Renal cortical epithelial cell (primary cell): ENCODE results near the gene TRPT1. TPM values are rescaled to one million over a fixed set of nuclear protein-coding genes. Genes with fewer than 3 reads are reported as not detected.
"Not testable (repeated sequence)": the region's sequence is repeated elsewhere in the genome, so short reads cannot be mapped to it uniquely, and the experiment has no call there.

Source experiments
- DNase-seq: peaks from one replicate; pipeline ENCODE4 v3.0.0-alpha.2; 2011; ENCODE audit warnings: low read depth
- total RNA-seq: library from RNA; depleted of rRNA; stranded (reverse); fragments of >200 nt; gene quantifications from 2 replicates; pipeline ENCODE4 v1.2.3, GENCODE V29; 2014

TRPT1 gene
- total RNA-seq, 1 donor from 2014 or later = 37.0 TPM

DNA sequence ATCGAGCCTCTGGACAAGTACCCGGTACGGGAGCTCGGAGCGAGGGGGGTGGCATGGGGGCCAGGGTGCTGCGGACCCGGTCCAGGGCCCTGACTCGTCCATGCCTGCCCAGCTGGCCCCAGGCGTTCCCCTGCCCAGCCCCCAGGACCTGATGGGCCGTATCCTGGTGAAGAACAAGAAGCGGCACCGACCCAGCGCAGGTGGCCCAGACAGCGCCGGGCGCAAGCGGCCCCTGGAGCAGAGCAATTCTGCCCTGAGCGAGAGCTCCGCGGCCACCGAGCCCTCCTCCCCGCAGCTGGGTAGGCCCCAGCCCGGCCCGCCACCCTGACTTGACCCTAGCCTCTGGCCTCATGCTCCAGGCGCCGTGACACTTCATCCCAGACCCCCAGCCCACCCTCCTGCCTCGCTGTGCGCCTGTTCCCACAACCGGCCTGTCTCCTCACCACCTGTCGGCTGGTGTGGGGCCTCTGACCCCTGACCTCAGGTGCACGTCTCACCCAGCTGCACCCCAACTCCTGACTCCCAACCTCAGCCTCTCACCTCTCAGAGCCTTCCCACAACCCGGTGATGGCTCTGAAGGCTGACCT, 33.1 kb upstream of the TRPT1 start:
- DNase-seq = no peak

DNA sequence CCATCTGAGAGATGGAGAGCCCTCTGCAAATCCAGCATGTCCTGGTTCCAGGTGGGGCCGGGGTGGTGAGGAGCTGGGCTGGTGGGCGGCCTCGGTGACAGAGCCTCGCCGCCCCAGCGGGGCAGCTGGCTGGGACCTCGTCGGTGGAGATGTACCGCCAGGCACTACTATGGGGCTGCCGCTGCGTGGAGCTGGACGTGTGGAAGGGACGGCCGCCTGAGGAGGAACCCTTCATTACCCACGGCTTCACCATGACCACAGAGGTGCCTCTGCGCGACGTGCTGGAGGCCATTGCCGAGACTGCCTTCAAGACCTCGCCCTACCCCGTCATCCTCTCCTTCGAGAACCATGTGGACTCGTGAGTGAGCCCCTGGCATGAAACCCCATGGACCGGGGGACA, 32.4 kb upstream of the TRPT1 start:
- no peak for DNase-seq

DNA sequence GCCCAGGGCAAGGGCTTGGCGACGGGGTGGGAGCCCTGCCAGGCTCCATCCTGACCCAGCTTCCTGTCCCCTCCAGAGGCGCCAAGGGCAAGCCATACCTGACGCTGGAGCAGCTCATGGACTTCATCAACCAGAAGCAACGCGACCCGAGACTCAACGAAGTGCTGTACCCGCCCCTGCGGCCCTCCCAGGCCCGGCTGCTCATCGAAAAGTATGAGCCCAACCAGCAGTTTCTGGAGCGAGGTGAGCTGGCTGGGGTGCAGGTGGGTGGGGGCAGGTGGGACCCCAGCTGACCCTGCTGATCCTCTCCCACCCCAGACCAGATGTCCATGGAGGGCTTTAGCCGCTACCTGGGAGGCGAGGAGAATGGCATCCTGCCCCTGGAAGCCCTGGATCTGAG, 30.3 kb upstream of the TRPT1 start:
- no peak for DNase-seq

DNA sequence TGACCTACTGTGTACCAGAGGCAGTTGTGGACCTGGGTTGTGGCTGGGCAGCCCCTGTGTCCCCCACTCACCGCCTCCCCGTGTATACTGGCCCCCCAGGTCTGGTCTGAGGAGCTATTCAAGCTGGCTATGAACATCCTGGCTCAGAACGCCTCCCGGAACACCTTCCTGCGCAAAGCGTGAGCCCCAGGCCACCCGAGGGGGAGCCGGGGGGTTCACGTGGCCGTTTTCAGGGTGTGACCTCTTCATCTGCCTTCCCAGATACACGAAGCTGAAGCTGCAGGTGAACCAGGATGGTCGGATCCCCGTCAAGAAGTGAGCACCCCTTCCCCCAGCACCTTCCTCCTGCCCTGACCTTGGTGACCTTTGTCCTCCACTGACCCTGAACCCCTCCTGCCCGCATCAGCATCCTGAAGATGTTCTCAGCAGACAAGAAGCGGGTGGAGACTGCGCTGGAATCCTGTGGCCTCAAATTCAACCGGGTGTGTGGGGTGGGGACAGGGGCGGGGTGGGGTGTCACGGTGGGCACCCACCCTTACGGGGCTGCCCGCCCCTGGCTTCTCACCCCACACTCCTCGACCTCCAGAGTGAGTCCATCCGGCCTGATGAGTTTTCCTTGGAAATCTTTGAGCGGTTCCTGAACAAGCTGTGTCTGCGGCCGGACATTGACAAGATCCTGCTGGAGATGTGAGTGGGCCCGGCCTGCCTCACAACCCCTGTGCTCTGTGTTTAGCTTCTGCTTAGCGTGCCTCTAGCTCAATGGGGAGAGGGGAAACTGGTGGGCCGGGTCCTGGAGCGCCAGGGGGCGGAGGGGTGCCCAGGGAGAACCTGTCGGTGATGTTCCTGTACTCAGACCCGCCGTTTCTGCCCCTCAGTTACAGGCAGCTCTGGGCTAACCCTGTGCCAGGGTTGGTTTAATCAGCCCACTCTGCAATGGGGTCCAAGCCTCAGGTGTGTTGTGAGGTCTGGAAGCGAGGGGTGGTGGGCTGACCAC, 29.4 kb upstream of the TRPT1 start:
- DNase-seq = no peak

DNA sequence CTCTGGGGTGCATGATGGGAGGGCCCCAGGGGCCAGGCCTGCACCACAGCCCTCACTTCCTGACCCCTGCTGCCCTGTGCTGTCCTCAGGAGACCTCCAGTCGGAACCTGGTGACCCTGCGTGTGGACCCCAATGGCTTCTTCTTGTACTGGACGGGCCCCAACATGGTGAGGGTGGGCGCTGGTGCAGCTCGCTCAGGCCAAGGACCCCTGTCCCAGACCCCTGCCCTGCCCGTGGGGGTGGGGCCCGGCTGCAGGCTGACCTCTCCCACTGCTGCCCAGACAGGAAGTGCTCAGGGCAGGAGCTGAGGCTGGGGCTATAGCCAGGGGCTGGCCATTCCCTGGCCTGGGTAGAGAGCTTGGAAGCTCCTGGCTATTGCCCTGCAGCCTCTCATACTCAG, 28.3 kb upstream of the TRPT1 start:
- DNase-seq = no peak

DNA sequence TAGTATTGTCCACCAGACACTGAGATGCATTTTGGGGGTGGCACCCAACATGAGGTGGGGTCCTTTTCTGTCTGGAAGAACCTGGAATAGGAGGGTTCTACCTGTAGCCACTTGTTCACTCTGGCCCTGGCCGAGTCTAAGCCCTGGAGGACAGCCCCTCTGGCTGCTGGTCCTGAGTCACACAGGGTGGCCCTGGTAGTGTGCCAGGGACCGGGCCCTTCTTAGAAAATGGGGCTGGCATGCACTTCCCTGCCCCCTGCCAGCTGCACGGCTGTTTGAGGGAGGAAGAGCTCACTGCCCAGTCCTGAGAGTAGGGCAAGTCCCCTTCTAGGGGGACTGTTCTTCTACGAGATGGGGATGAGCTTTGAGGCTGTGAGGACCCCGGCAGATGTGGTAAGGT, 27.5 kb upstream of the TRPT1 start:
- DNase-seq = no peak

DNA sequence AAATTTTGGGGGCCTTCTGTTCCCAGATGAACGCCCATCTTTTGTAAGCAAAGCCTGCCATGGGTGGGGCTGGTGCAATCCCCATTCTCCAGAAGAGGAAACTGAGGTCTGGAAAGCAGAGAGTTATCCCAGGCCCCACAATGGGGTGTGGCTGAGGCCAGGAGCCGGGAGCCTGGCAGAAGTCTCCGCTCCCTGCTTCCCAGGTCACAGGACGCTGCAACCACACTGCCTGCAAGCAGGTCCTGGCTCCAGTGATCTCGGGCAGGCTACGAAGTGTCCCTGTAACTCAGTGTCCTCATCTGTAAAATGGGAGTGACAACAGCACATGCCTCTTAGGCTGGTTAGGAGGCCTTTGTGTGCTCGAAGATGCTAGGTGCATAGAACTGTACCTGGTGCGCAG, 27.1 kb upstream of the TRPT1 start:
- DNase-seq = no peak

DNA sequence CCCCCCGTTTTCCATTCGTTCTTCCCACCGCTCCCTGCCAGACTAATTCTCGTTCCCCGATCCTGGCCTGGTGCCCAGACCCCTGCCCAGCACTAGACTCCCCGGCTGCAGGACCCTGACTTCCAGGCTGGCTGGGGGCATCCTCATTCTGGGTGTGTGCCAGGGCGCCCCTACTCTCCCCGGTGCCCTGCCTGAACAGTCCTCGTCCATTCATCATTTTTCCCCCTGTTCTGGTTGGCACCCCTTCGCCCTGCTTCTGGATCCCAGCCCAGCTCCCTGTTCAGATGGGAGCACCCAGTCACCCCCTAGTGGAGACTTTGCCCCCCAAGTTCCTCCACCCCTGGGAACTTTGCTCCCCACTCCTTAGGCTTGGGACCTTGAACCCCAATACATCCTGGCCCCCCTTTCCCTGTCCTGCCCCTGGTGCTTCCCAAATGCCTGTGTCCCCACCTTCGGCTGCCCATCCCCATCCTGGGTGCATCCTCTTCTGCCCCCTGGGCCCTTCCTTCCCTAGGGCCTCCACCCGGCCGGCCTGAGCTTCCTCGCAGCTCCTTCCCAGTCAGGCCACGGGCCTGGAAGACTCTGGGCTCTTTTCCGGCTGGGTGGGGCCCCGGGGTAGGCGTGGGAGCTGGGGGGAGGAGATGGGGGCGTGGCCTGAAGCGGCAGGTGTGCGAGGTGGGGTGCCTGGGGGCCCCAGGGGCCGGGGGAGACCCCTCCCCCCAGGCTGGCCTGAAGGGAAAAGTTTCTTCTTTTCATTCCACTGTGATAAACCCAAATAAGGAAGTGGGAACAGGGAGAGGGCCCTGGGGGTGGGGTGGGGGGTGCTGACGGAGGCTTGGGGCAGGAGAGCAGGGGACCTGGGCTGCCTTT, 26.3 kb upstream of the TRPT1 start:
- no peak for DNase-seq

DNA sequence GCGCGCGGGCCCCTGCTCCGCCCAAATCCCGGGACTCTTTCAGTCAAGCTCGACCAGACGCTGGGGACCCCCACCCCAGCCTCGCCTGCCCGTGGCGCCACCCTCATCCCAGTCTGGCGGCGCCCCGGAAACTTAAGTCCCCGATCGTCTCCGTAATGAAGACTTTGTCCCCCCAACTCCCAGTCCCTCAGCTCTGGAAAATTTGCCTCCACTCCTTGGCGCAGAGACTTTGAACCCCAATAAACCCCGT, 25.7 kb upstream of the TRPT1 start:
- DNase-seq = no peak

DNA sequence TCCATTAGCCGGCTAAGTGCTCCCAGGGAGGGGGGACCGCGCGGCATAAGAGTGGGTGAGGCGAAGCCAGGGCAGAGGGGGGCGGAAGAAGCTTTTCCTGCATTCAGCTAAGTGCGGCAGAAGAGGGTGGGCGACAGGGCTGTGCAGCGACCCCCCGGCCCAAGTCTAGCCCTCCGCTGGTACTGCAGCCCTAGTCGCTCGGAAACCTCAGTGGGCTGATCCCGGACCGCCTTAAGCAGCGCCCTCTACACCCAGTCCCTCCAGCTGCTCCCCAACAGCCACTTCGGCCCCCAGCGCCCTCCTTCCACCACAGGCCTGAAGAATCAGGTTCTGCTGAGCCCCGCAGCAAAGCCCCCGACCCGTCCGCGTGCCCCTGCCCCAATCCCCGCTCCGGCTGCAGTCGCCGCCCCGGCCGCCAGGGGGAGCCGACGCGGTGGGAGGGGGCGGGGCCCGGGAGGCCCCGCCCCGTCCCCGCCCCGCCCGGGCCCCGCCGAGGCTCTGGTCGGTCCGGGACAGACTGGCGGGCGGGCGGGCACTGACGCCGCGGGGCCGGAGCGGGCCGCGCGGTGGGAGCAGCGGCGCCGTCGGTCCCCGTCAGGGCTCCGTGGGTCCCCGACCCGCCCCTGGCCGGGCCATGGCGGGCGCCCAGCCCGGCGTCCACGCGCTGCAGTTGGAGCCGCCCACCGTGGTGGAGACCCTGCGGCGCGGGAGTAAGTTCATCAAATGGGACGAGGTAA, 25.2 kb upstream of the TRPT1 start, which contains the start of gene PLCB3:
TSS of gene PLCB3 (plus strand) at position 515 of the 737 bp plus-strand sequence. CDS start at position 635, 120 bp downstream.
- no peak for DNase-seq

DNA sequence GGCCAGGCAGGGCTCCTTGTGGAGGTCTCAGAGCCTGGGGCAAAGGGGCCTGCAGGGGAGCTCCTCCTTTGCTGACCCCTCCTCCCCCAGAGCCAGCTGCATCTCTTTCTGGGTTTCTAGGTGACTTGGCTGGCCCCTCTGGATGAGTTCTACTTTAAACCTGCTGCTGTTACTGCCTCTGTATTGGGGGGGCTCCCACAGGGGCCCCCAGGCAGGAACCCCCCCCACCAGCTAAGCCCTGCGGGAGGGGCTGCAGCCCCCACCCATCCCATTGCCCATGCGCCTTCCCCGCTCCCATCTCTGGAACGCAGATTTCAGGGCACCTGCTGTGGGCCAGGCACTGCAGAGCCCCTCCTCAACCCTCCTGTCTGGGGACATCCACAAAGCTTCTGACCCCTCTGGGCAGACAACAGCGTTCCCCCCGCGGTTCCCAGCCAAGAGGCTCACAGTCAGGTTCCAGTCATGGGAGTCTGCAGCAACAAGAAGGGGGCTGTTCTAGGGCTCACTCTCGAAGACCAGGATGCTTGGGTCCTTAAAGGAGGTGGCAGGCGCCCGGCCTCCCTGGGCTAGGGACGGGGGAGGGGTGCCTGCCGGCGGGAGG, 24.5 kb upstream of the TRPT1 start:
- DNase-seq = no peak

DNA sequence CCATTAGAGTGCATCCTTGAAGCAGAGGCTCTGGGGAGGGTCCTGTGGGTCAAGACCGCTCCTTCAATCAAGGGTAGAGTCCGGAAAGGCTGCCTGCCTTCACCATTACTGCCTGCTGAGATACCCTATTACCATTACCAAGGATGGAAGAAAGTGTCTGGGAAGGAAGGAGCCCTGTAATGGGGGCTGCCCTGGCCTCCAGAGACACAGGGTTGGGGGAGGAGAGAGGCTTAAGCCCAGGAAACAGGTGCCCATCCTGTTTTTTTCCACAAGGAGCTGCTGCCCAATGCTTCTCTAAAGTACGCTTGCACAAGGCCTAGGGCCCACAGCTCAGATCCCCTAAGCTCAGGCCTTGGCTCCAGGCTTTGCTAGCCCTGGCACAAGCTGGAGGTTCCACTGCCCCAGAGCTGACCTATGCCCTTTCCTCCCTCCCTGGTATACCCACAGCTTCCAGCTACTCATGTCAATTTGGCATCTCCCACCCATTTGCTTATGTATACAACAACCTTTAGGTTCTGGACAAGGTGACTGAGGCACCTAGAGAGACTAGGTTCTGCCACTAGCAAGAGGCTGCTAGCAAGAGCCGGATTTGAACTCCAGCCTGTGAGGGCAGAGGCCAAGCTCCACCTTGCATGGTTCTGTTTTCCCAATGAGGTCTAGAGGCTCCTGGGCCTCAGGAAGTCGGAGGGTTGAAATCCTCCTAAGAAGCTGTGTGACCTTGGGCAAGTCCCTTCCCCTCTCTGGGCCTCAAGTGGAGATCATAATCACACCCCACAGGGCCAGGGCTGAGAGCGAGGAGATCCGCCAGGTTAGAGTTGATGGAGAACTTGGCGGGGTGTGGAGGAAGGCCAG, 23.8 kb upstream of the TRPT1 start:
- no peak for DNase-seq

DNA sequence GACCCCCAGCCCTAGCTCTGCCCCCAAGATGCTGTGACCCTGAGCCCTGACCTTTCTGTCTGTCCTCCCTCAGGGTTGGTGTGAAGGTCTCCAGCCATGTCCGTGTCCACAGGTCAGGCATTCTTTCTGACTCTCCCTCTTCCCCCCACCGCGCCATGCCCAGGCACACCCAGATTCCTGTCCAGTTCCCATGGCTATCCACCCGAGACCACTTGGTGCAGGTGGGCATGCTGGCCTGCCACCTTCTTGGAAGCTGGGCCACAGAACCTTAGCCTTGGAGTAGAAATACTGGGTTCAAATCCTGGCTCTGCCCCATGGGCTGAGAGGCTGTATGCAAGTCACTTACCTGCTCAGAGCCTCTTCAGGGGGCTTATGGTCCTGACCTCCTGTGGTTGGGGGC, 23.1 kb upstream of the TRPT1 start:
- no peak for DNase-seq

DNA sequence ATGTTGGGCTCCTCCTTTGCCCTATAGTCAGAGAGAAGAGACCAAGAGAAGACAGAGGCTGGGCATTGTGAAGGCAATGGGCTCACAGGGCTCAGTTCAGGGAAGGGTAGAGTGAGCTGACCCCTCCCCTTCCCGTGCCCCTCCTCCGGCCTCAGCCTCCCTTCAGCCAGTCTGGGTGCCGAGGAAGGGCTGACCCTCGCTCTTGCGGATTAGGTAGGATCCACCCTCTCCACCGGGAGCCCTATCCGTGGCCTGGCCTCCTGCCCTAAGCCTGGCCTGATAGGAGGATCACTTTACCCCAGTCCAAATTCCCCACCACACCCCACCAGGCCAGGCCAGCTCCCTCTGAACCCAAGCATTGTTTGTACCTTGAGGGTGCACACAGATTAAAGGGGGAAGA, 22.6 kb upstream of the TRPT1 start:
- DNase-seq = no peak

DNA sequence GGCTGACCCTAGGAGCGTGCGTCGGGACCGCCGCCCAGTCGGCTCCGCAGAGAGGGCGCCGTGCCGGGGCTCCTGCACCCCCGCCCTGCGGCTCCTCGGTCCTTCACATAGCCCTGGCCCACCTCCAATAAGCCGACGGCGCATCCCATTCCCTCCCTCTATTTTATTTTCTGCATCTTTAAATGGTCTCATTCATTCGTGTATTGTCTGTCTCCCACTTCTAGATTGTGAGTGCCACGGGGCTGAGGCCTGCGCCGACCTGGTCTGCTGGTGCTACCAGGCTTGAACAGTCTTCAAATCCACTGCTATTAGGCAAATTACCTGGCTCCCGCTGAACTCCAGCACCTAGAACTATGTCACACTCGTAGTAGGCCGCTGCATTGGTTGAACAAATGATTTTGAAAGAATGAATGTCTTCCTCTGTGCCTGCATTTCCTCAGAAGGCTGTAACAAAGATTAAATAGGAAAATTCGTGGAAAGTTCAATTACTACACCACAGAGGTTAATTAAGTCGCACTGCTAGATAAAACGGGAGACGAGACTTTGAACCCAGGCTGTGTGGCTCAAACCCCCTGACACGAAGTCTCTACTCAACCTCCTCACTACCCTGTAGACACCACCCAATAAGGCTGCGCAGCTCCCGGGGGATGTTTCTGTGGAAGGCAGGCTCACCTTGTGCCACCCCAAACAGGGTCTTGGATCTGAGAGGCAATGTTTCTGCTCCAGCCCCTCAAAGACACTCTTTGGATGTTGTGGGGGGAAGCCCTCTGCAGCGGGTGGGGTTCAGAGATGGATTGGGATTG, 21.9 kb upstream of the TRPT1 start:
- no peak for DNase-seq

DNA sequence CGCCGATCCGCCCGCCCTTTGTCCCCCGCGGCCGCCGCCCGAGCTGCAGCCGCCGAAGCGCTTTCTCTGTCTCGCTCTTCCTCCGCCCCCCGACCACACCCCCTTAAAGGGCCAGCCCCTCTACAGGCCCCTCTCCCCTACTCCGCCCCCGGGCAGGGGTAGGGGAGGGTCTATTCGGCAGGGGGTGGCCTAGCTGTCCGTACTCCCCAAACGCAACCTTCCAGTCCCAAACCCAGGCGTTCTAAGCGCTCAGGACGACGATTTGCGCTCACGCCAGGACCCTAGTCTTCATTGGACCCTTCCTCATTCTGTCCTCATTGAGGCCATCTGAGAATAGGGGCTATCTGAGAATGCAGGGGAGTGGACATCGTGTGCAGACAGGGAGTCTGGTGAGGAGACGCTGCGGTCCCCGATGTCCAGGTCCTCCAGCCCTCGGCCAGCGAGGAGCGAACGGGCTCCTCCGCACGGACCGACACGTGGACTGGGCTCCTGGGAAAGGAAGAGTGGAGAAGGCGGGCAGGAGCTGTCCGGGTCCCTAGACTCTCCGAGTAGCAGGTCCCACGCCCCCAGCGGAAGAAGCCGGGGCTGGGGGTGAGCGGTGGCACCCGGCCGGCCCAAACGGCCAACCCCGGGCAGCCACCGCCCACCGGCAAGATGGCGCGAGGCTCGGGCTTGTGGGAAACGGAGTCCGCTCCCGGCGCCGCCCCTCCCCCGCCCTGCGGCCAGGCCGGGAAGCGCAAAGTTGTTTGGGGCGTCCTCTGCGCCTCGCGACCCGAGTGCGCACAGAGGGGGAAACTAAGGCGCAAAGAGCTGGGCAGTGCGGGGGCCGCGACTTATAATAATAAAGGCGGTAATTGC, 21.1 kb upstream of the TRPT1 start, which contains the start of gene PPP1R14B:
TSS of gene PPP1R14B (minus strand) at position 73 of the 858 bp plus-strand sequence. CDS start 270 bp downstream, outside the sequence.
- DNase-seq = peak; percentile 69

DNA sequence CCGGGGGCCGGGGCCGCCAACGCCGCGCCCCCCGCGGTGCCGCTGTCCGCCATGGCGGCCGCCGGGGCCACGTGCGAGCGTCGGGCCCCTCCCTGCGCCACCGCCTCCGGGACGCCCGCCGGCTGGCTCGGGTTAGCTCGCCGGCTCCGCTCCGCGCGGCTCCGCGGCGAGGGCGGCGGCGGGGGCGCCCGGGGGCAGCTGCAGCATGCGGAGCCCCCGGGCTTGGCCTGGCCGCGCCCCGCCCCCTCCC, 20.6 kb upstream of the TRPT1 start:
- not testable (repeated sequence) for DNase-seq

DNA sequence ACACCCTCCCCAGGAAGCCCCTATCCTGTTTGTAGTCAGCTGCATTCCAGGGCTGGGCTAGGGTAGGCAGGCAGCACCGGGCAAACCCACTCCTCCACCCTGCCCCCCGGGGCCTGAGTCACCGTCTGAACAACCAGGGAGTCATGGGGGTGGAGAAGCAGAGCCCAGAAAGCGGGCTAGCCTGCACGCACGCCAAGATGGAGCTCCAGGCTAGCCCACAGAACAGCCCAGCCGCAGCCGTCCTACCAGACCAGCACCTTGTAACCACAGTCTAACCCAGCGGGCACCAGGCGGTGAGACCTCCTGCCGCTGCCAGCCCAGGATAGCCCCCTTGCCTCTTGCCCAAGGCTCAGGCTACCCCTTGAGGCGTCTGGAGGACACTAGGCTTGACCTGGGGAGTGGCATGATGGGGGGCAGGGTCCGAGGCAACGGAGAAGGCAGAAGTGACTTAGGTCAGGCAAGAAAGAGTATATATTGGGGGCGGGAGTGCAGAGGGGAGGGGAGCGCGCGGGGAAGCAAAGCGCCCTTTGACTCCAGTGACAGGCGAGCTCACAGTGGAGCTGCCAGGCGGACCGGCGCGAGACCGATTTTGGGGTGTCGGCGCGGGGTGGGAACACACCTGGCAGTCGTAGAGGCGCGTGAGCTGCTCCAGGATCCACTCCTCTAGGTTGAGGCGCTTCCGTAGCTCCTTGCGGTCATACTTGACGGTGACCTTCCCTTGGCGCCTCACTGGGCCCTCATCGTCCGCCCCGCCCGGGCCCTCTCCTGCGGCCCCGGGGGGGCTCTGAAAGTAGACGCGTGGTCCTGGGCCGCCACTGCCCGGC, 20.0 kb upstream of the TRPT1 start:
- peak; percentile 85 for DNase-seq
